ENCODE measurements around the gene RASGRP4. TPM values are rescaled to one million over a fixed set of nuclear protein-coding genes. Genes with fewer than 3 reads are reported as not detected.

RASGRP4 gene
- polyA plus RNA-seq, 1 donor (not counting 4 experiments of a cell fraction or from before 2014, with no cell fraction given) = not detected

DNA sequence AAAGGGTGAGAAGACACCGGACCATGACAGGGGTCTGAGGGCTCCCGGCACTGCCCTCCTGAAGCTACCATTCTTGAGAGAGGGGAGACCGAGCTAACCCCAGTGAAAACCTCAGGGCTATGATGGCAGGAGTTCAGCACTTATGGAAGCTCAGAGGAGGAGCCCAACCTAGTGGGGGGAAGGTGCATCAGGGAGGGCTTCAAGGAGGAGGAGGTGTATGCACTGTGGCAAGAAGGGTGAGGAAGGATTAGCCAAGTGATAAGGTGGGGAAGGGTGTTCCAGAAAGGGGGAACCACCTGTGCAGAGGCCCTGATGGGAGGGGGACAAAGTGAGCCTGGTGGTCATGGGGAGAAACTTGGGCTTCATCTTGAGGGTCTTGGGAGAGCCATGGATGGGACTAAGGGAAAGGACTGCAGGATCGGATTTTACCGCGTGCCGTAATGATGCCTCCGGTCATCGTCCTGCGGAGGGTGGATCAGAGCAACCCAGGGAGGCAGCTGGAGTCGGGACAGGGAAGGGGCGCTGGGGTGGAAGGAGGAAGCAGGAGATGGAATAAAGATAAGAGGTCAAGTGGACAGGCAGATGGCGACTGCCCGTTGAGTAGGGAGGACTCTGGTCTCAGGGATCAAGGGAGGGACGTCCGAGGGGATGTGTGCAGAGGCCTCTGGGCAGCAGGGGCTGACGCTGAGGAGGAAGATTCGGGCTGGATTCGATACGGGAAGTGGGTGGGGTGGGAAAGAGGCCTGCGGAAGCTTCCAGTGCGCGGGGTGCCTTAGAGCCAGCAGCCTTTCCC lies 65.0 kb downstream of the RASGRP4 start:
- Histone ChIP-seq H3K9me1 (ENCODE audit: control insufficient read depth, extremely low read depth, insufficient read depth, low read length) (no peaks in the 10 kb centered on the region), H4K20me1 (ENCODE audit: control insufficient read depth, extremely low read depth, insufficient read depth, low read length) (no peaks in the 10 kb centered on the region), H3K4me3 (ENCODE audit: control insufficient read depth in 2 of 3, extremely low read depth in 1 of 3, insufficient read depth in 2 of 3, low read depth in 1 of 3, low read length in 3 of 3) (peak overlapping the region; percentile 40 to 64 (median 54)), H3K9ac (ENCODE audit: control insufficient read depth, extremely low read depth, insufficient read depth, low read length) (no peak overlapping the region), H3K9me3 (ENCODE audit: control insufficient read depth, low read depth, low read length) (no peaks in the 10 kb centered on the region), H3K4me2 (ENCODE audit: control insufficient read depth, extremely low read depth, insufficient read depth, low read depth, low read length) (peak overlapping the region; percentile 72), H3K79me2 (ENCODE audit: control insufficient read depth, insufficient read depth, low read length) (no peaks in the 10 kb centered on the region), H2AFZ (ENCODE audit: control insufficient read depth, low read length) (peak overlapping the region; percentile 86), H3K27ac (ENCODE audit: control insufficient read depth, insufficient read depth, low read length) (no peak overlapping the region), H3K27me3 (ENCODE audit: control insufficient read depth, extremely low read depth, insufficient read depth, low read length) (peaks cover 30% of the 10 kb centered on the region), H3K36me3 (ENCODE audit: control insufficient read depth in 2 of 2, extremely low read depth in 1 of 2, insufficient read depth in 2 of 2, low read length in 2 of 2) (no peaks in the 10 kb centered on the region), H3K4me1 (ENCODE audit: control insufficient read depth, extremely low read depth, insufficient read depth, low read length) (peaks cover 6% of the 10 kb centered on the region)
- dilution Hi-C loops (cut with MboI; ENCODE audit: extremely low pct_ligation_motif_present, low sequenced_read_pairs) = no loop called here
- DNase-seq (ENCODE audit: low read depth, low spot score) (no peak), FAIRE-seq (no peak)
- no peak for TF ChIP-seq CTCF (optimal IDR thresholded peaks at IDR 0.05 in 1 of 3, IDR thresholded peaks at IDR 0.05 in 1 of 3, conservative IDR thresholded peaks at IDR 0.05 in 1 of 3; ENCODE audit: extremely low read depth in 1 of 3, insufficient read depth in 2 of 3, low read length in 3 of 3)

DNA sequence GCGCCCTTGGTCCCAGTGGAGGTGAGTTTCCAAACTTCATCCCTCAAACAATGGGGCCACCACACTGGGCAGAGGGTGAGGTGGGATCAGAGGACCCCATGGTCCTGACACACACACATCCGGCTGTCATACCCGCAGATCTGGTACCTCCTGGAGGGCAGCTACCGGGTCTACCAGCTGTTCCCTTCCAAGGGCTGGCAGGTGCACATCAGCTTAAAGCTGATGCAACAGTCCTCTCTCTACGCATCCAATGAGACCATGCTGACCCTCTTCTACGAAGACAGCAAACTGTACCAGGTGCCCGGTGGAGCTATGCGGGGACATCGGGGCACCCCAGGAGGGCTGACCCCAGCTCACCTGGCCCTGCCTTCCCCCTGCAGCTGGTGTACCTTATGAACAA lies 65.7 kb downstream of the RASGRP4 start:
- H3K27ac ChIP-seq (ENCODE audit: control insufficient read depth, insufficient read depth, low read length) = no peak overlapping the region
- H3K27me3 ChIP-seq (ENCODE audit: control insufficient read depth, extremely low read depth, insufficient read depth, low read length) = peaks cover 30% of the 10 kb centered on the region
- dilution Hi-C loops (cut with MboI; ENCODE audit: extremely low pct_ligation_motif_present, low sequenced_read_pairs) = no loop called here
- no peak overlapping the region for H3K4me3 ChIP-seq (ENCODE audit: control insufficient read depth in 2 of 3, extremely low read depth in 1 of 3, insufficient read depth in 2 of 3, low read depth in 1 of 3, low read length in 3 of 3)
- H3K9ac ChIP-seq (ENCODE audit: control insufficient read depth, extremely low read depth, insufficient read depth, low read length) = no peak overlapping the region
- no peaks in the 10 kb centered on the region for H3K36me3 ChIP-seq (ENCODE audit: control insufficient read depth in 2 of 2, extremely low read depth in 1 of 2, insufficient read depth in 2 of 2, low read length in 2 of 2)
- H4K20me1 ChIP-seq (ENCODE audit: control insufficient read depth, extremely low read depth, insufficient read depth, low read length) = no peaks in the 10 kb centered on the region
- no peak for FAIRE-seq
- no peaks in the 10 kb centered on the region for H3K9me1 ChIP-seq (ENCODE audit: control insufficient read depth, extremely low read depth, insufficient read depth, low read length)
- TF ChIP-seq CTCF (optimal IDR thresholded peaks at IDR 0.05 in 1 of 3, IDR thresholded peaks at IDR 0.05 in 1 of 3, conservative IDR thresholded peaks at IDR 0.05 in 1 of 3; ENCODE audit: extremely low read depth in 1 of 3, insufficient read depth in 2 of 3, low read length in 3 of 3) = no peak
- no peak for TF ChIP-seq EZH2 (IDR thresholded peaks at IDR 0.05; ENCODE audit: low read length)
- DNase-seq (ENCODE audit: low read depth, low spot score) = no peak
- no peaks in the 10 kb centered on the region for H3K9me3 ChIP-seq (ENCODE audit: control insufficient read depth, low read depth, low read length)
- no peak overlapping the region for H2AFZ ChIP-seq (ENCODE audit: control insufficient read depth, low read length)
- H3K4me1 ChIP-seq (ENCODE audit: control insufficient read depth, extremely low read depth, insufficient read depth, low read length) = peaks cover 6% of the 10 kb centered on the region
- H3K79me2 ChIP-seq (ENCODE audit: control insufficient read depth, insufficient read depth, low read length) = no peaks in the 10 kb centered on the region
- H3K4me2 ChIP-seq (ENCODE audit: control insufficient read depth, extremely low read depth, insufficient read depth, low read depth, low read length) = no peak overlapping the region

Measured in keratinocyte (primary cell).